OCI-LY1 (cell line): ENCODE results near the gene ADCY2.

Experiments used
- H2AFZ ChIP-seq: fragments of 200-600 bp; sonication (generic), shearing (Covaris generic); 2 replicates; pipeline ENCODE4 v1.6.0; 2014; ENCODE audit warnings: antibody characterized with exemption, mild to moderate bottlenecking, low read length
- H3F3A ChIP-seq: fragments of 200-600 bp; sonication (generic), shearing (Covaris generic); 2 replicates; pipeline ENCODE4 v1.6.0; 2014; ENCODE audit warnings: mild to moderate bottlenecking, antibody characterized with exemption, low read length, moderate library complexity; ENCODE audit not compliant: insufficient read depth
- H3K27ac ChIP-seq: fragments of 200-600 bp; sonication (generic); 2 replicates; pipeline ENCODE4 v1.5.1; 2014; ENCODE audit warnings: low read length, mixed run types, mild to moderate bottlenecking, low read depth; ENCODE audit not compliant: poor library complexity, severe bottlenecking
- H3K27me3 ChIP-seq: fragments of 200-600 bp; sonication (generic); 2 replicates; pipeline ENCODE4 v1.6.0; 2014; ENCODE audit warnings: antibody characterized with exemption, mild to moderate bottlenecking, low read length, moderate library complexity; ENCODE audit not compliant: insufficient read depth
- H3K36me3 ChIP-seq: fragments of 200-600 bp; sonication (generic); 2 replicates; pipeline ENCODE4 v1.6.1; 2014; ENCODE audit warnings: mild to moderate bottlenecking, antibody characterized with exemption, low read length, moderate library complexity, mixed read lengths; ENCODE audit not compliant: insufficient read depth
- H3K4me1 ChIP-seq: fragments of 200-600 bp; sonication (generic); 2 replicates; pipeline ENCODE4 v1.5.1; 2014; ENCODE audit warnings: mild to moderate bottlenecking, low read length, moderate library complexity; ENCODE audit not compliant: insufficient read depth, severe bottlenecking
- H3K4me2 ChIP-seq: fragments of 200-600 bp; sonication (generic), shearing (Covaris generic); 2 replicates; pipeline ENCODE4 v1.6.1; 2014; ENCODE audit warnings: low read length
- H3K4me3 ChIP-seq: fragments of 200-600 bp; sonication (generic); 2 replicates; pipeline ENCODE4 v1.5.1; 2014; ENCODE audit warnings: low read length, low read depth, mild to moderate bottlenecking, mixed read lengths; ENCODE audit not compliant: poor library complexity, severe bottlenecking
- H3K79me2 ChIP-seq: fragments of 200-600 bp; shearing (Covaris generic); 2 replicates; pipeline ENCODE4 v1.6.1; 2016; ENCODE audit warnings: mixed run types, low read length, mixed read lengths; ENCODE audit not compliant: insufficient read depth
- H3K9ac ChIP-seq: fragments of 200-600 bp; sonication (generic), shearing (Covaris generic); 2 replicates; pipeline ENCODE4 v1.6.1; 2014; ENCODE audit warnings: mild to moderate bottlenecking, low read length, mixed read lengths
- H3K9me2 ChIP-seq: fragments of 200-600 bp; sonication (generic), shearing (Covaris generic); 2 replicates; pipeline ENCODE4 v1.6.1; 2014; ENCODE audit warnings: low read depth, mild to moderate bottlenecking, low read length, mixed read lengths
- H3K9me3 ChIP-seq: fragments of 200-600 bp; shearing (Covaris generic); 2 replicates; pipeline ENCODE4 v1.6.1; 2014; ENCODE audit warnings: low read length, mixed read lengths
- H4K20me1 ChIP-seq: fragments of 200-600 bp; sonication (generic), shearing (Covaris generic); 2 replicates; pipeline ENCODE4 v1.6.0; 2016; ENCODE audit warnings: mild to moderate bottlenecking, low read length; ENCODE audit not compliant: insufficient read depth
- CTCF ChIP-seq: fragments of 200-600 bp; sonication (generic), shearing (Covaris generic); IDR thresholded peaks from 2 replicates; pipeline ENCODE4 v1.5.1; 2017; ENCODE audit warnings: mild to moderate bottlenecking, antibody characterized with exemption, low read length, moderate library complexity, mixed read lengths
- EZH2 ChIP-seq: fragments of 200-600 bp; sonication (generic), shearing (Covaris generic); IDR thresholded peaks from 2 replicates; pipeline ENCODE4 v1.8.0; 2017; ENCODE audit warnings: borderline replicate concordance, mixed run types, mild to moderate bottlenecking, antibody characterized with exemption, low read length, moderate library complexity, mixed read lengths

ADCY2 gene

GRCh38 chr5:7361593-7361992 lies 34.3 kb upstream of the ADCY2 start:
- no peaks in the 10 kb centered on the region for H3K27me3 ChIP-seq
- no peak overlapping the region for H3K9ac ChIP-seq
- no peak overlapping the region for H2AFZ ChIP-seq
- TF ChIP-seq CTCF (no peak), EZH2 (no peak)
- no peaks in the 10 kb centered on the region for H4K20me1 ChIP-seq
- H3K4me2 ChIP-seq, result no peak overlapping the region
- no peaks in the 10 kb centered on the region for H3F3A ChIP-seq
- H3K9me2 ChIP-seq, result no peaks in the 10 kb centered on the region
- no peaks in the 10 kb centered on the region for H3K9me3 ChIP-seq
- no peak overlapping the region for H3K4me3 ChIP-seq
- H3K27ac ChIP-seq, result no peak overlapping the region
- no peaks in the 10 kb centered on the region for H3K4me1 ChIP-seq
- no peaks in the 10 kb centered on the region for H3K79me2 ChIP-seq
- H3K36me3 ChIP-seq, result no peaks in the 10 kb centered on the region

GRCh38 chr5:7363067-7363677 lies 32.8 kb upstream of the ADCY2 start:
- no peak overlapping the region for H3K4me3 ChIP-seq
- no peaks in the 10 kb centered on the region for H4K20me1 ChIP-seq
- no peak overlapping the region for H2AFZ ChIP-seq
- no peaks in the 10 kb centered on the region for H3K27me3 ChIP-seq
- H3K36me3 ChIP-seq, result no peaks in the 10 kb centered on the region
- no peak overlapping the region for H3K27ac ChIP-seq
- TF ChIP-seq EZH2, result no peak
- no peak for TF ChIP-seq CTCF
- H3K9ac ChIP-seq, result no peak overlapping the region
- no peaks in the 10 kb centered on the region for H3K9me3 ChIP-seq
- no peaks in the 10 kb centered on the region for H3K4me1 ChIP-seq
- no peaks in the 10 kb centered on the region for H3F3A ChIP-seq
- no peaks in the 10 kb centered on the region for H3K9me2 ChIP-seq
- no peak overlapping the region for H3K4me2 ChIP-seq
- no peaks in the 10 kb centered on the region for H3K79me2 ChIP-seq

DNA sequence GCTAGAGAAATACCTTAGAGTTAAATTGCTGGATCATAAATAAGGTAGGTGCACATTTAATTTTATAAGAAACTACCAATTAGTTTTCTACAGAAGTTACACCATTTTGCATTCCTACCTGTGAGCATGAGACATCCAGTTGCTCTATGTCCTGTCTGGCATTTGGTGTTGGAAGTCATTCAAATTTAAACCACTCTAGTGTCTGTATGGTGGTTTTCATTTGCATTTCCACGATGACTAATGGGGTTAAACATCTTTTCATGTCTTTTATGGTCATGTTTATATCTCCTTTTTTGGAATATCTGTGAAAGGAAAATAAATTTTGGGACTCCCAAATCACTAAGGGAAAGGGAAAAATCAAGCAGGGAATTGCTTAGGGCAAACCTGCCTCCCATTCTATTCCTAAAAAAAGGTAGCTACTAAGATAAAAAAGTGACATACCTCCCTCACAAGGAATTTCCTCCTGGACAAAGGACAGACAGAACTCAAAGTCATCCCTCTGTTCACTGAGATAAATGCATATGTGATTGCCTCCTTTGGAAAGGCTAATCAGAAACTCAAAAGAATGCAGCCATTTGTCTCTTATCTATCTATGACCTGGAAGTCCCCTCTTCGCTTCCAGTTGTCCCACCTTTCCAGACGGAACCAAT lies 31.6 kb upstream of the ADCY2 start:
- no peak overlapping the region for H2AFZ ChIP-seq
- TF ChIP-seq EZH2 (no peak), CTCF (no peak)
- no peak overlapping the region for H3K9ac ChIP-seq
- no peak overlapping the region for H3K4me3 ChIP-seq
- no peaks in the 10 kb centered on the region for H3K4me1 ChIP-seq
- no peak overlapping the region for H3K27ac ChIP-seq
- no peaks in the 10 kb centered on the region for H3K27me3 ChIP-seq
- H3K9me2 ChIP-seq, result no peaks in the 10 kb centered on the region
- H3K36me3 ChIP-seq, result no peaks in the 10 kb centered on the region
- no peaks in the 10 kb centered on the region for H3K79me2 ChIP-seq
- no peak overlapping the region for H3K4me2 ChIP-seq
- H3F3A ChIP-seq, result no peaks in the 10 kb centered on the region
- no peaks in the 10 kb centered on the region for H3K9me3 ChIP-seq
- H4K20me1 ChIP-seq, result no peaks in the 10 kb centered on the region
